Anterior cingulate cortex (tissue), 58 donors: Measurements from ENCODE around the gene DISP3.

Experiments
- DNase-seq, 58 donors: peaks; one replicate each; lab custom pipeline; 2025; lab: John Stamatoyannopoulos, UW

DISP3 gene

DNA sequence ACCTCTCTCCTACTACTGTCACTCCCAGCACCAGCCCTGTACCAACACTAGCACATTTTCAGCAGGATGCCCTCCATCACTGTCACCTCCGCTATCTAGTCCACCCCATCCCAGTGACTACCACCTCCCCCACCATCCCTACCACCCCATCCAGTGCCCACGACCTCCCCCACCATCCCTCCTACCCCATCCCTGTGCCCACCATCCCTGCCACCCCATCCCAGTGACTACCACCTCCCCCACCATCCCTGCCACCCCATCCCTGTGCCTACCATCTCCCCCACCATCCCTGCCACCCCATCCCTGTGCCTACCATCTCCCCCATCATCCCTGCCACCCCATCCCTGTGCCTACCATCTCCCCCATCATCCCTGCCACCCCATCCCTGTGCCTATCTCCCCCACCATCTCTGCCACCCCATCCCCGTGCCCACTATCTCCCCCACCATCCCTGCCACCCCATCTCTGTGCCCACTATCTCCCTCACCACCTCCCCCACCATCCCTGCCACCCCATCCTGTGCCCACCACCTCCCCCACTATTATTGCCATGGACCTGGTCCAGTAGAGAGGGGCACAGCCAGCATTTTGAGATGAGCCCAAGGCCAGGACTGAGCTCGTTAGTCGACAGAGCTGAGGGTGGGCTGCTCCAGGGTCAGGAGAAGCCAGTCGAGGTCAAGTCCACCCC is 45.7 kb downstream of the DISP3 start:
- no peak for DNase-seq

DNA sequence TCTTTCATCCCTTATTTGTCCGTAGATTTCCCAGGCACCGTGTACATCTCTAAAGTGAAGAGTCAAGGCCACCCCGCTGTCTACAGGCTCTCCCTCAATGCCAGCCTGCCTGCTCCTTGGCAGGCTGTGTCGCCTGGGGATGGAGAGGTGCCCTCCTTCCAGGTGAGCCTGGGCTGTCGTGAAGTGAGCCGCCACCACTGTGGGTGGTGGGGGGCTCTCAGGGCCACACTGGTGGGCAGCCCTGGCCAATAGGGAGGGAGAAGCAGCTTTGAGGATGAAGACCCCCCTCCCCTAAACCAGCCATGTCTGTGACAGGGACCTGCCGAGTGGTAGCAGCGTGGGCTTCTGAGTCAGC is 46.2 kb downstream of the DISP3 start:
- DNase-seq: no peak

DNA sequence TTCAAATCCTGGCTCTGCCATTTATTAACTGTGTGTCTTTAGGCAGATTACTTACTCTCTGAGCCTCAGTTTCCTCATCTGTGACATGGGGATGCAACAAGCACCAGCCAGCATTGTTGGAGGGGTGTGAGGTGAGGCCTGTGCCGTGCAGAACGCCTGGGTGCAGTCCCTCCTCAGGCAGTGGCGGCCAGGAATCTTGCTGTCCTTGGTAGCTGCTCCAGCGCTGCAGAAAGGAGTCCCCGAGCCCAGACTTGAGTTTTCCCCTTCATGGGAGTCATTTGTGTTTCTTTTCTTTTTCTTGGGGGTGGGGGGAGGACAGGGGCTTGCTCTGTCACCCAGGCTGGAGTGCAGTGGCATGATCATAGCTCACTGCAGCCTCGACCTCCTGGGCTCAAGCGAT is 46.6 kb downstream of the DISP3 start:
- no peak for DNase-seq

DNA sequence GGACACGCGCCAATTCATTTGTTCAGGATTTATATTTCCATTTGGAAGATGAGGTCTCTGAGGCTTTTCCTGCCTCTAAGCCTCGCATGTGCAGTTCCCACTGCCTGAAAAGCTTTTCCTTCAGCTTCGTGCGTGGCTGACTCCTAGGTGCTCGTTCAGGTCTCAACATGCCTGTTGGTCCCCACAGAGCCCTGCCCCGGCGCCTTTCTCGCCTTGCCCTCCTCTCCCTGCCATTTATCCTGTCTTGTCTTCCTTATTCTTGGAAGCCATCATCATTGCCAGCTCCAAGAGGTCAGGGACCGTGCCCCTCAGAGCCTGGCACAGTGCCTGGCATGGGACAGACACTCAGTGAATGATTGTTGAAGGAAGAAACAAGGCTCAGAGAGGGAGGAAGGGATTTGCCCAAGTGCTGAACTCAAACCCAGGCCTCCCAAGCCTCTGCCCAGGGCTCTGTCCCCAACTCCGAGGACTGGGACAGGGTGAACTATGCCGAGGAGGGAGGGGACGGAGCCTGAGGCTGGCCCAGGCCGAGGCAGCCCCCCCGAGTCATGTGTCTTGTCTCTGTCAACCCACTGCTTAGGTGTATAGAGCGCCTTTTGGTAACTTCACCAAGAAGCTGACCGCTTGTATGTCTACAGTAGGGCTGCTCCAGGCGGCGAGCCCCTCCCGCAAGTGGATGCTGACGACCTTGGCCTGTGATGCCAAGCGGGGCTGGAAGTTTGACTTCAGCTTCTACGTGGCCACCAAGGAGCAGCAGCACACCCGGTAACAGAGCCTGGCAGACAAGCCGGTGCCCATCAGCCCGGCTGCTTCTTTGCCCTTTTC is 47.3 kb downstream of the DISP3 start:
- no peak for DNase-seq

DNA sequence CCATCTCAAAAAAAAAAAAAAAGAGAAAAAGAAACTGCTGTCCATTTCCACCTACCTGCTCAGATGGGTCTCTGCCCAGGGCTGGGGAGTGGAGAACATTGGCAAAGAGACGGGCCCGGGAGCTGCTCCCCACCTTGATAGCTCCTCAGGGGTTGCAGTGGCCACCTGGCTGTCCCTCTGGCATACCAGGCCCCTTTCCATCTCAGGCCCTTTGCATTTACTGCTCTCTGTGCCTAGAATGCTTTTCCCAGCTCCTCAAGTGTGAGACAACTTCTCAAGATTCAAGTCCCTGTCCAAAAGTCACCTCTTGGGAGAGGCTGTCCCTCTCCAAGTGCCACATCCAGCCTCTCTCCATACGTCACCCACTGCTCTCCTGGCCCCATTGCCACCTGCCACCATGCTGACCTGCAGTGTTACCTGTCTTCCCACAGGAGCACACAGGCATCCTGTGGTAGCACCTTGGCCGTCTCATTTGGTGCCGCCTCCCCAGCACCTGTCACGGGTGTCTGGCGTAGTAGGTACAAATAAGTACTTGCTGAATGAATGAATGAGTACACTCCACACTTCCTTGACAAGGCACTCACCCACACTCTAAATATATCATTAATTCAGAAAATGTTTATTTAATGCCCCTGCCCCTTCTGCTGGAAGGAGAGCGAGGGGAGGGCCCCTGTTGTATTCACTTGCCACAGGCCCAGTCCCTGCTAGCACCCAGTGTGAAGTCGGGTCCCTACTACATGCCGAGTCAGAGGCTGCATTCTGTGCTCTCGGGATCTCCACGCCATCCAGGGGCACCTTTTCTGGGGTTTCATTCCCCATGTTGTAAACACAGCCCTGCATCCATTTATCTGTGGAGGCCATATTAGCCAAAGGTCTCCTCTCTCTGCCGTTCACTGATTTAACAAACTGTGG is 48.8 kb downstream of the DISP3 start:
- DNase-seq: no peak

DNA sequence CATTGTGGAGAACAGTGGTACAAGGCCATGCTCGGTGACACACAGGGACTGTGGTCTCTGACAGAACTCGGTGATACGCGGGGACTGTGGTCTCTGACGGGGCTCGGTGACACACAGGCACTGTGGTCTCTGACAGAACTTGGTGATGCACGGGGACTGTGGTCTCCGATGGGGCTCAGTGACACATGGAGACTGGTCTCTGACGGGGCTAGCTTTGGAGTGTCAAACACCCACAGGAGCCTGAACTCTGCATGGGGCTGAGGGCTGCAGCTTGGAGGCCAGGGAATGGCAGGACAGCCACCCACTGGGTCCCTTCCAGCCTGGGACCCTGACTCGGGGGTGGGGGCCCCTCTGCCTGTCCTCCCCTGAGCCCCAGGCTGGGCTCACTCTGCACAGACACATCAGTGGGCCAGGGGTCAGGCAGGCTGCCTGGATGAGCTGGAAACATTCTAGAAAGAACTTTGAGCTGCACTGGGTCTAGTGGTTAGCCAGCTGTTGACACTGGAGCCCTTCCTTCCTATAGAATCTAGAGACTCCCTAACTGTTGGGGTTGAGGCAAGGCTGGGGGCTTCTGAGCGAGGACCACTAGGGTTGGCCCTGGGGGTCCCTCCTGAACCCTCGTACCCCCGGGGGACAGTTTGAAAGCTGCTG is 49.8 kb downstream of the DISP3 start:
- DNase-seq: no peak

DNA sequence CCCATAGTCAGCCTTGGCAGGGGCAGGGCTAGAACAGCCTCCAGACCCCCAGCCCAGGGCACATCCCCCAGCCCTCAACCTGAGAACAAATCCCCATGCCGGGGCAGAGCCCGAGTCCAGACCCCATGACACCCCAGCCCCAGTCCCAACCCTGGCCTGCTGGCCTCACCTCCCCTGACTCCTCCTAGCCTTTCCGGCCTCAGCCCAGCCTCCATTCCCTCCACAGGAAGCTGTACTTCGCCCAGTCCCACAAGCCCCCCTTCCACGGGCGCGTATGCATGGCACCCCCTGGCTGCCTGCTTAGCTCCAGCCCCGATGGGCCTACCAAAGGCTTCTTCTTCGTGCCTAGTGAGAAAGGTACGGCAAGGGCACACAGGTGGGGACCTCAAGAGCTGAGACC is 50.4 kb downstream of the DISP3 start:
- no peak for DNase-seq

DNA sequence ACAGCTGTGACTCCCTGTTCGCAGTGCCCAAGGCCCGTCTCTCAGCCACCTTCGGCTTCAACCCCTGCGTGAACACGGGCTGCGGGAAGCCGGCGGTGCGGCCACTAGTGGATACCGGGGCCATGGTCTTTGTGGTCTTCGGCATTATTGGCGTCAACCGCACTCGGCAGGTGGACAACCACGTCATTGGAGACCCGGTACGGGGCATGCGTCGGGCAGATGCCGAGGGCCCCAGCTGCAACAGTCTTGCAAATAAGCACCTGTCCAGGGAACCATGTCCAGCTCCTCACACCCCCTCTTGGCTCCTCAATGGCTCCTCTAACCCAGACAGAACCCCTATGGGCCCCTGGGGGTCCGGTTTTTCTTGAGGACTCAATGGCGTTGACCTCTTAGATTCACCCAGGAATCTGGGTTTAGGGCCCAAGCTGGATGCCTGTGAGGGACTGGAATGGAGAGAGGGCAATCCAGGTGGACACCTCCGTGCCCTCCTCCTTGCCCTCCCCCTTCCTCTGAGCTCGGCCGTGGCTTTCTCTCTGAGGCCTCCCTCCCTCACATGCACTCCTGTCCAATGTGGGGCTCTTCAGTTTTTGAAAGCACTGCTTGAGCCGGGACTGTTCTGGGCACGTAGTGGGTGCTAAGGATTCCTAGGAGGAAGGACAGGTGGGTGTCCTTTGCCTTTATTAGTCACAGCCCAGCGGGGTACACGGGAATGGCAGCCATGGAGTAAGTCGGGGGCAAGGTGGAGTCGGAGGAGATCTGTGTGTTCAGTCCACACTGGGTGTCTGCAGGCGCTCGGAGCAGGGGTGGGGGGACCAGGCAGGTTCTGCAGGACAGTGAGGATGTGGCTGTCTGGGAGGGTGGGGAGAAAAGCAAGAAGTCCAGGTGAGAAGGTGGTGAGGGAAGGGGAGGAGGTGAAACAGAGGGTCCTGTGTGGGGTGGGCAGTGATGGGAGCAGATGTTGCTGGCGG is 51.1 kb downstream of the DISP3 start:
- no peak for DNase-seq

DNA sequence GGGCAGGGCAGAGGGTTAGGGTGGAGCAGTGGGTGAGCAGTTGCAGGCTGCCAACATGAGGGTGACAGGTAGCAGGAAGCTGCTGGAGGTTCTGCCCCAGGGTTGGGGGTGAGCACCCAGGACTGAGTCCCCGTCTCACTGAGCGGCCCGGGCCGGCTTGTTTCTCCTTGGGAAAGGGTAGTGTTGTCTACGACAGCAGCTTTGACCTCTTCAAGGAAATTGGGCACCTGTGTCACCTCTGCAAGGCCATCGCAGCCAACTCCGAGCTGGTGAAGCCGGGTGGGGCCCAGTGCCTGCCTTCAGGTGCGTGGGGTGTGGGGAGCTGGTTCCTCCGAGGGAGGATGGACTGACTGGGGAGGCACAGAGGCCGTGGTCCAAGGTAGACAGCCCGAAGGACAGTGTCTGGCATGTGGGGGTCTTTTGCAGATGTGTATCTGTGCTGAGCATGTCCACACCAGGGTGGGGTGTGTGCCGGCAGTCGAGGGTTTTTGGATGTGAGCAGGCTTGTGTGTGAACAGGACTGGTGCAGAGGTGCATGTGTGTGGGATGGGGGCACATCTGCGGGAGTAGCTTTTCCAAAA is 51.9 kb downstream of the DISP3 start:
- no peak for DNase-seq

DNA sequence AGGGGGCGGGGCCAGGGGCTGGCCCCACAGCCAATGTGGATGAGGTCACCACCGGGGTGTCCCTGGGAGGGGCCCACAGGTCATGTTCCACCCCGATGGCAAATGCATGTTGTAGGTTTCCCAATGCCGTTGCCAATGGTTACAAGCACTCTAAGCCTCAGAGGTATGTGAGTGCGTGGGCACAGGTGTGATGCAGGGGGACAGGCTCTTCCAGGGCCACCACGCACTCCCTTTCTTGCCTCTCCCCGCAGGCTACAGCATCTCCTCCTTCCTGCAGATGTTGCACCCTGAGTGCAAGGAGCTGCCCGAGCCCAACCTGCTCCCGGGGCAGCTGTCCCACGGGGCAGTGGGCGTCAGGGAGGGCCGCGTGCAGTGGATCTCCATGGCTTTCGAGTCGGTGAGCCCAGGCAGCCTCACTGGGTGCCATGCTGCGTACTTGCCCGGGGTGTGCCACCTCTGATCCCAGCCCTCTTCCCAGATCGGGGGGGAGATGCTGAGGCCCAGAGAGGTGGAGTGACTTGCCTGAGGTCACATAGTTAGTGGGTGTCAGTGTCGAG is 52.4 kb downstream of the DISP3 start:
- DNase-seq: peak in 1 of 58 donors; percentile 56

DNA sequence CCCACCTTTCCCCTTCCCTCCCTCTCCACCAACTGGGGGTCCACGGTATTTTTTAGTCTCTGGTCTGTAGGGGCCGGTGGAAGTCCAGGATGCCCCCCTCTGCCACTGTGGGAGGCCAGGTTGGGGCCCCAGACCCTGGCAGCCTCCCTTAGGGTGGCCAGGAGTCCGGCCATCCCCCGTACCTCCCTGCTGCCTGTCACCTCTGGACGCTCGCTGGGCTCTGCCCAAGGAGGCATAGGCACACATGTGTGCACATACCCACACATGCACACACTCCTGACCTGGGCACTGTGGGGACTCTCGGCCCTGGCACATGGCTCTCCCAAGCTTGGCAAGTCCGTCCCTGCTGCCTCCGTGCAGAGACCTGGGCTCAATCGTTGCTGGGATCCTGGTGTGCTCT is 53.0 kb downstream of the DISP3 start:
- DNase-seq: no peak

DNA sequence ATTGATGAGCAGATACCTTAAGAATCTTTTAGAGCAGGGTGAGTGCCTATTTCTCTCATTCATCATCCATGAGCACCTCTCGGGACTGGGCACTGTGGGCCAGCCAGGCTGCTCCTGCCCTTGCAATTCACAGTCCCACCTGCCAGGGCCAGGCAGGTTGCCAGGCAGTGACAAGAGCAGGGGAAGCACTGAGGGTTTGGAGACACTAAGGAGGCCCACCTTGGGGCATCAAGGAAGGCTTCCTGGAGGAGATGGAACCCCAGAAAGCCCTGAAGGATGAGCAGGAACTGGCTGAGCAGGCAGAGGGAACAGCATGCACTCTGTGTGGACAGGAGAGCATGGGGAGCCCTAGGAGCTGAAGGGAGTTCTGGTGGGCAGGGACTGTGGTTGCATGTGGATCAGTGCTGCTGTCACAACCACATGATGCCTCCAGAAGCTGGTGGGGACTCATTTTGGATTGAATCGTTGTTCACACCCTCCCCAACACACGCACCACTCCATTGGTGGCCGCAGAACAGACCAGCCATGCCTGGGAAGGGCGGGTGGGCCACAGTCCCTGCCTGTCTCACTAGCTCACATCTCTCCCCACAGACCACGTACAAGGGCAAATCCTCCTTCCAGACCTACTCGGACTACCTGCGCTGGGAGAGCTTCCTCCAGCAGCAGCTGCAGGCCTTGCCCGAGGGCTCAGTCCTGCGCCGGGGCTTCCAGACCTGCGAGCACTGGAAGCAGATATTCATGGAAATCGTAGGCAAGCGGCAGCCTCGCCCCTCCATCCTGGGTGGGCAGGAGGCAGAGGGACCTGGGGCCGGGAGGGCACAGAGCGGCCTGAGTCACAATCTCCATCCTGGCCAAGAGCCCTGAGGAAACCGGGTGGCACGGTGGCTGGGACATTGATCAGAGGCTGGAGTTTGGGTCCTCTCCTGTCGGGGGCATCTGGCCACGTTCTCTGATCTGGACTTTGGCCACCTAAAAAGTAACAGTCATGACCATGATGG is 55.1 kb downstream of the DISP3 start:
- DNase-seq: no peak

DNA sequence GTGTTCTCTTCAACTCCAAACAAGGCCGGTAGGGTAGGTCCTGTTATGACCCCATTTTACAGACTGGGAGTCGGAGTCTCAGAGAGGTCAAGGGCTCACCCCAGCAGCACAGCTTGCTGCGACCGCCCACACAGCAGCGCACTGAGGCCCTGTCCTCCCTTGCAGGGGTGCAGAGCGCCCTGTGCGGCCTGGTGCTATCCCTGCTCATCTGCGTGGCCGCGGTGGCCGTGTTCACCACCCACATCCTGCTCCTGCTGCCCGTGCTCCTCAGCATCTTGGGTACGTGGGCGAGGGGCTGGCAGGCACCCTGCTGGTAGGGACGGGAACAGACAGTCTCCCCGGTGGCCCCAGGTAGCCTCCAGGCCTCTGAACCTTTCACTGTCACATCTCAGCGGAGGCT is 55.9 kb downstream of the DISP3 start:
- DNase-seq: no peak

DNA sequence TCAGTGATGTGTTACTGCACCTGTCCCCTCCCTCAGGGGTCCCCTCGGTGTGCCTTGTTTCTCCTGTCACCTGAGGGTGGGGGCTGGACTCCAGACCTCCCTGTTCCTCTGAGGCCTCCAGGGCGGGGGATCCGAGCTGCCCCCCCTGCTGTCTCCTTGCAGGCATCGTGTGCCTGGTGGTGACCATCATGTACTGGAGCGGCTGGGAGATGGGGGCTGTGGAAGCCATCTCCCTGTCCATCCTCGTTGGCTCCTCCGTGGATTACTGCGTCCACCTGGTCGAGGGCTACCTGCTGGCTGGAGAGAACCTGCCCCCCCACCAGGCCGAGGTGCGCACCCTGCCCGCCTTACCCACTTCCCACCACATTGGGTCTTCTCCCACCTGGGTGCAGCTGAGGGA is 56.4 kb downstream of the DISP3 start:
- no peak for DNase-seq

DNA sequence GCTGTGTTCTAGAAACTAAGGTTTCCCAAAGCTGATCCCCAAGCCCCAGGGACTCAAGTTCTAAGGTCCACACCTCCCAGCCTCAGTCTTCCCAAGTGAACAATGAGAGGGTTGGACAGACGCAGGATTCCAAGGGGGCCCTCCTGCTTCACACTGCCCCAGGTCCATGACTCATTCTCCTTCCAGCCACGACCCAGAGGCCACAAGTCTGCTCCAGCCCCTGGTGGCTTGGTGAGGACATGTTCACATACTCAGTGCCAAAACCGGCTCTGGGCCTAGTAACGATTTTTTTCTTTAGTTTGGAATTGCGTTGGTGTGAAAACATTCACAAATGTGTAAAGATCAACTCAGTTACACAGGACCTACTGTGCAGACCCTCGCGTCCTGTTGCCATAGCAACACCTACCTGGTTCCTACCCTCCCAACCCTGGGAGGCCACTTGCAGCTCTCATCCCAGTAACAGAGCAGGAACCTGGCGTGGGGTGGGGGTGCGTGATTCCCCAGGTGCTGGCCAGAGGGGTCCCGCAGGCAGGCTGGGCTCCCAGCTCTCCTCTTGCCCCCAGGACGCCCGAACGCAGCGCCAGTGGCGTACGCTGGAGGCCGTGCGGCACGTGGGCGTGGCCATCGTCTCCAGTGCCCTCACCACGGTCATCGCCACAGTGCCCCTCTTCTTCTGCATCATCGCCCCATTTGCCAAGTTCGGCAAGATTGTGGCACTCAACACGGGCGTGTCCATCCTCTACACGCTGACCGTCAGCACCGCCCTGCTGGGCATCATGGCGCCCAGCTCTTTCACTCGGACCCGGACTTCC is 57.0 kb downstream of the DISP3 start:
- no peak for DNase-seq

DNA sequence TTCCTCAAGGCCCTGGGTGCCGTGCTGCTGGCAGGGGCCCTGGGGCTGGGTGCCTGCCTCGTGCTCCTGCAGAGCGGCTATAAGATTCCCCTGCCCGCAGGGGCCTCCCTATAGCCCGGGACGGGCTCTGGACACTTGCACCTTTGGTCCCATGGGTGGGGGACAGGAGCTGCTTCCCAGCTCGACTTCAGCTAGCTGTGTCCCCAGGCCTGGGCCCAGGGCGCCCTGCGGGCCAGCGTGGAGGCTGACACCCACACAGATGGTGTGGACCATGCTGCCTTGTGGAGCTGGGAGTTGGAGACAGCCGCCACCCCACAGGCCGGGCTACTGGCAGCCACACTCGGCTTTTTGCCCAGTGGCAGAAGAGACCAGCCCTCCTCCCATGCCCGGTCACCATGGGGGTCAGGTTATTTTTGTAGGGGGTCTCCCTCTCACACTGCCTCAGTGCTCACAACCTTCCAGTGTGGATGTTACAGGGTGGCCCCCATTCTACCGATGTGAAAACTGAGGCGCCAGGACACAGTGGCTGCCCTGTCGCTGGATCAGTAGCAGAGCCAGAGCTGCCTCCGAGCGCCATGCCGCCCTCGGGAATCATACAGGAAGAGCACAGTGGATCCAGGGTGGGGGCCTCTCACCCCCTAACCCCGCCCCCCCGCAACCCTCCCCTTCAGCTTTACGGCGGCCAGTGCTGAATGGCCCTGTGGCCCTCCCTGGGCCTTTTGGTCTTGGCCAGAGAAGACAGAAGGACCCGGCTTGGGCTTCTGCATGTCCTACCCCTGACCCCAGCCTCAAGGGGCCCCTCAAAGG is 57.8 kb downstream of the DISP3 start:
- DNase-seq: no peak
